Chondrocyte (in vitro differentiated cells): ENCODE data around the gene POP5. TPM values are rescaled to one million over a fixed set of nuclear protein-coding genes. Genes with fewer than 3 reads are reported as not detected.

ENCODE experiments used
- DNase-seq: peaks from one replicate; pipeline ENCODE4 v3.0.0; 2021; ENCODE audit warnings: mixed read lengths, low spot score
- H3K27ac Mint-ChIP-seq: one replicate; pipeline ENCODE4 v1.8.0; 2021; ENCODE audit warnings: mild to moderate bottlenecking, moderate library complexity, mixed read lengths; ENCODE audit not compliant: unreplicated experiment
- H3K27me3 Mint-ChIP-seq: 2 replicates; pipeline ENCODE4 v1.8.0; 2021; ENCODE audit warnings: low read depth, mixed read lengths
- H3K36me3 Mint-ChIP-seq: 2 replicates; pipeline ENCODE4 v1.8.0; 2021; ENCODE audit warnings: low read depth, mixed read lengths
- H3K4me1 Mint-ChIP-seq: 2 replicates; pipeline ENCODE4 v1.8.0; 2021; ENCODE audit warnings: low read depth, mild to moderate bottlenecking, mixed read lengths
- H3K4me3 Mint-ChIP-seq: one replicate; pipeline ENCODE4 v1.8.0; 2021; ENCODE audit warnings: mild to moderate bottlenecking, moderate library complexity, mixed read lengths; ENCODE audit not compliant: unreplicated experiment
- H3K9me3 Mint-ChIP-seq: 2 replicates; pipeline ENCODE4 v1.8.0; 2021; ENCODE audit warnings: low read depth, mixed read lengths
- CTCF ChIP-seq: fragments of 200-600 bp; sonication (generic); IDR thresholded peaks from 2 replicates; pipeline ENCODE4 v1.5.0; 2021; ENCODE audit warnings: antibody characterized with exemption, mild to moderate bottlenecking, moderate library complexity
- long read RNA-seq: library from polyadenylated mRNA; stranded (forward); transcript quantifications from one replicate; pipeline ENCODE4 v2.0.0, GENCODE V29; 2021
- total RNA-seq: library from RNA; stranded (reverse); gene quantifications from 3 replicates; pipeline ENCODE4 v1.2.1, GENCODE V29; 2021

POP5 gene
- 25.1 to 59.8 TPM (median 27.8 TPM) in 3 replicates for total RNA-seq
- long read RNA-seq, transcript POP5-202 (5 exons, 801 nt): major isoform, 19 of 25 reads
- long read RNA-seq, partial matches to known transcripts: 0 of 25 reads
- long read RNA-seq, other reads (novel, unspliced or antisense): 3 of 25 reads

GRCh38 chr12:120580787-120581723, at the start of gene POP5:
Gene POP5 (minus strand): TSS chr12:120581402. CDS start chr12:120581362, 40 bp downstream.
- H3K27ac Mint-ChIP-seq: peak within 1 kb of the TSS; percentile 91
- peak; percentile 8 for TF ChIP-seq CTCF
- H3K27me3 Mint-ChIP-seq: peaks cover 1% of the 10 kb centered on the region
- peak within 1 kb of the TSS; percentile 98 for H3K4me3 Mint-ChIP-seq
- no peaks in the 10 kb centered on the region for H3K9me3 Mint-ChIP-seq
- H3K36me3 Mint-ChIP-seq: peaks cover 18% of the 10 kb centered on the region
- H3K4me1 Mint-ChIP-seq: peaks cover 32% of the 10 kb centered on the region
- peak; percentile 96 for DNase-seq

- no peaks in the 10 kb centered on the region for H3K4me1 Mint-ChIP-seq
- H3K9me3 Mint-ChIP-seq: no peaks in the 10 kb centered on the region
- DNase-seq: peak; percentile 39
- H3K36me3 Mint-ChIP-seq: no peaks in the 10 kb centered on the region
- peaks cover 24% of the 10 kb centered on the region for H3K27me3 Mint-ChIP-seq
- H3K27ac Mint-ChIP-seq: no peak overlapping the region
- TF ChIP-seq CTCF: no peak
- no peak overlapping the region for H3K4me3 Mint-ChIP-seq
Observed at GRCh38 chr12:120630104-120630892, 49.1 kb upstream of the POP5 start.

GRCh38 chr12:120628919-120629318, 47.7 kb upstream of the POP5 start:
- no peak for TF ChIP-seq CTCF
- Mint-ChIP-seq H3K27ac (no peak overlapping the region), H3K4me1 (no peaks in the 10 kb centered on the region), H3K4me3 (no peak overlapping the region), H3K27me3 (peaks cover 19% of the 10 kb centered on the region), H3K9me3 (no peaks in the 10 kb centered on the region), H3K36me3 (no peaks in the 10 kb centered on the region)
- DNase-seq: peak; percentile 49

GRCh38 chr12:120625557-120626419, 44.6 kb upstream of the POP5 start:
- no peaks in the 10 kb centered on the region for H3K9me3 Mint-ChIP-seq
- DNase-seq: peak; percentile 66
- no peak overlapping the region for H3K27ac Mint-ChIP-seq
- no peak overlapping the region for H3K4me3 Mint-ChIP-seq
- H3K4me1 Mint-ChIP-seq: no peaks in the 10 kb centered on the region
- H3K27me3 Mint-ChIP-seq: peaks cover 15% of the 10 kb centered on the region
- no peaks in the 10 kb centered on the region for H3K36me3 Mint-ChIP-seq
- TF ChIP-seq CTCF: peak; percentile 42
